Measurements from ENCODE around the gene RAB3C.

RAB3C gene

GRCh38 chr5:58715997-58716656, 133.3 kb downstream of the RAB3C start:
- no peak for ATAC-seq
- no peak for TF ChIP-seq PATZ1 (CRISPR knock-in tag; IDR thresholded peaks at IDR 0.05; ENCODE audit: borderline replicate concordance)
- TF ChIP-seq TOX (CRISPR knock-in tag; IDR thresholded peaks at IDR 0.05; ENCODE audit: borderline replicate concordance), result no peak
- TF ChIP-seq RARB (CRISPR knock-in tag; IDR thresholded peaks at IDR 0.05), result no peak
- TF ChIP-seq BACH2 (CRISPR knock-in tag; IDR thresholded peaks at IDR 0.05; ENCODE audit: borderline replicate concordance), result no peak
- TF ChIP-seq TCF4 (CRISPR knock-in tag; IDR thresholded peaks at IDR 0.05; ENCODE audit: borderline replicate concordance), result no peak
- TF ChIP-seq OSR1 (CRISPR knock-in tag; IDR thresholded peaks at IDR 0.05), result no peak
- no peak for TF ChIP-seq ZNF70 (CRISPR knock-in tag; IDR thresholded peaks at IDR 0.05)
- no peak for TF ChIP-seq PPARA (CRISPR knock-in tag; IDR thresholded peaks at IDR 0.05; ENCODE audit: borderline replicate concordance)
- TF ChIP-seq ZNF565 (CRISPR knock-in tag; conservative IDR thresholded peaks at IDR 0.05; ENCODE audit: low read depth), result no peak
- TF ChIP-seq GLIS3 (CRISPR knock-in tag; IDR thresholded peaks at IDR 0.05), result no peak
- TF ChIP-seq ZNF8 (CRISPR knock-in tag; IDR thresholded peaks at IDR 0.05), result no peak
- TF ChIP-seq TSHZ2 (CRISPR knock-in tag; IDR thresholded peaks at IDR 0.05), result no peak

- TF ChIP-seq CSDC2 (CRISPR knock-in tag; IDR thresholded peaks at IDR 0.05) (no peak), ZNF8 (CRISPR knock-in tag; IDR thresholded peaks at IDR 0.05) (no peak), TOX (CRISPR knock-in tag; IDR thresholded peaks at IDR 0.05; ENCODE audit: borderline replicate concordance) (no peak), ISL1 (CRISPR knock-in tag; IDR thresholded peaks at IDR 0.05) (no peak), POU6F1 (CRISPR knock-in tag; IDR thresholded peaks at IDR 0.05; ENCODE audit: borderline replicate concordance, low read depth) (no peak), ESRRG (CRISPR knock-in tag; IDR thresholded peaks at IDR 0.05) (no peak), TSHZ2 (CRISPR knock-in tag; IDR thresholded peaks at IDR 0.05) (no peak)
- ATAC-seq, result no peak
Observed at GRCh38 chr5:58716713-58717112, 133.8 kb downstream of the RAB3C start.

- ATAC-seq, result no peak
- TF ChIP-seq PPARA (CRISPR knock-in tag; IDR thresholded peaks at IDR 0.05; ENCODE audit: borderline replicate concordance), result no peak
Observed at GRCh38 chr5:58717303-58718007, 134.6 kb downstream of the RAB3C start.

- ATAC-seq, result no peak
- TF ChIP-seq GLIS3 (CRISPR knock-in tag; IDR thresholded peaks at IDR 0.05), result no peak
- no peak for TF ChIP-seq ZFP3 (CRISPR knock-in tag; IDR thresholded peaks at IDR 0.05)
- no peak for TF ChIP-seq TSHZ2 (CRISPR knock-in tag; IDR thresholded peaks at IDR 0.05)
- no peak for TF ChIP-seq CSRNP3 (CRISPR knock-in tag; IDR thresholded peaks at IDR 0.05)
- no peak for TF ChIP-seq ZNF565 (CRISPR knock-in tag; conservative IDR thresholded peaks at IDR 0.05; ENCODE audit: low read depth)
- TF ChIP-seq ISL1 (CRISPR knock-in tag; IDR thresholded peaks at IDR 0.05), result no peak
- no peak for TF ChIP-seq ARNTL (CRISPR knock-in tag; IDR thresholded peaks at IDR 0.05; ENCODE audit: borderline replicate concordance, low read depth)
- TF ChIP-seq PPARA (CRISPR knock-in tag; IDR thresholded peaks at IDR 0.05; ENCODE audit: borderline replicate concordance), result no peak
- TF ChIP-seq BACH2 (CRISPR knock-in tag; IDR thresholded peaks at IDR 0.05; ENCODE audit: borderline replicate concordance), result no peak
- TF ChIP-seq ZNF70 (CRISPR knock-in tag; IDR thresholded peaks at IDR 0.05), result no peak
Observed at GRCh38 chr5:58718269-58718978, 135.5 kb downstream of the RAB3C start.

All from SK-N-SH treated with all-trans-retinoic acid at 6 μM for 48 hours (cell line).